Activated T-helper 2 cell treated with anti-CD3 and anti-CD28 coated beads, Interferon-gamma antibody, Interleukin-2, Interleukin-4, amounts not matched to agents 10 μg/mL and 5 μg/mL and 100 μg/mL, durations not matched to agents 14 hours and 24 hours and 36 hours (primary cell): ENCODE data around the gene ABHD16B. TPM values are rescaled to one million over a fixed set of nuclear protein-coding genes. Genes with fewer than 3 reads are reported as not detected.

Experiments used
- DNase-seq: peaks from one replicate; pipeline ENCODE4 v3.0.0; 2021; ENCODE audit warnings: low spot score
- H3K27ac Mint-ChIP-seq: one replicate; pipeline ENCODE4 v1.8.0; 2021; ENCODE audit warnings: mixed read lengths
- H3K27me3 Mint-ChIP-seq: one replicate; pipeline ENCODE4 v1.8.0; 2021; ENCODE audit warnings: low read depth, mixed read lengths
- H3K36me3 Mint-ChIP-seq: one replicate; pipeline ENCODE4 v1.8.0; 2021; ENCODE audit warnings: low read depth, mixed read lengths
- H3K4me1 Mint-ChIP-seq: one replicate; pipeline ENCODE4 v1.8.0; 2021; ENCODE audit warnings: low read depth, mixed read lengths
- H3K4me3 Mint-ChIP-seq: one replicate; pipeline ENCODE4 v1.8.0; 2021; ENCODE audit warnings: low read depth, mild to moderate bottlenecking, moderate library complexity, mixed read lengths
- H3K9me3 Mint-ChIP-seq: one replicate; pipeline ENCODE4 v1.8.0; 2021; ENCODE audit warnings: mixed read lengths
- intact Hi-C: fragments of 100-400 bp; cut with micrococcal nuclease; formaldehyde crosslinking; loops from one replicate; pipeline ENCODE4 v1.15.1; 2023
- total RNA-seq: library from RNA; stranded (reverse); gene quantifications from 2 replicates; pipeline ENCODE4 v1.2.3, GENCODE V29; 2022

Gene ABHD16B
- total RNA-seq, 1 donor from 2014 or later = not detected

GRCh38 chr20:63891061-63892002 lies 30.0 kb downstream of the ABHD16B start:
- Mint-ChIP-seq H3K9me3 (no peaks in the 10 kb centered on the region), H3K4me3 (no peak overlapping the region), H3K27me3 (no peaks in the 10 kb centered on the region), H3K36me3 (peaks cover 22% of the 10 kb centered on the region), H3K27ac (no peak overlapping the region), H3K4me1 (peaks cover 13% of the 10 kb centered on the region)
- intact Hi-C loops = loop anchor here (10.0 kb wide), 1 partner anchor 143 kb away; the partner anchor contains the start of gene C20orf204
- DNase-seq = no peak

GRCh38 chr20:63892402-63892801 lies 31.1 kb downstream of the ABHD16B start:
- no peak overlapping the region for H3K27ac Mint-ChIP-seq
- H3K4me3 Mint-ChIP-seq = no peak overlapping the region
- intact Hi-C loops = loop anchor here (10.0 kb wide), 1 partner anchor 142 kb away; the partner anchor contains the start of gene C20orf204
- no peaks in the 10 kb centered on the region for H3K9me3 Mint-ChIP-seq
- no peaks in the 10 kb centered on the region for H3K27me3 Mint-ChIP-seq
- H3K36me3 Mint-ChIP-seq = peaks cover 25% of the 10 kb centered on the region
- peaks cover 20% of the 10 kb centered on the region for H3K4me1 Mint-ChIP-seq
- DNase-seq = no peak

- Mint-ChIP-seq H3K4me3 (peak overlapping the region; percentile 83), H3K4me1 (peaks cover 33% of the 10 kb centered on the region), H3K27me3 (no peaks in the 10 kb centered on the region), H3K9me3 (no peaks in the 10 kb centered on the region), H3K27ac (peak overlapping the region; percentile 58), H3K36me3 (peaks cover 35% of the 10 kb centered on the region)
- intact Hi-C loops = loop anchor here (2.0 to 10.0 kb wide), 2 partner anchors 29 to 141 kb away; partner anchors contain the start of genes C20orf204 and TPD52L2
- no peak for DNase-seq
These were observed 32.7 kb downstream of the ABHD16B start for GRCh38 chr20:63893999-63894357.

- Mint-ChIP-seq H3K4me3 (peak within 1 kb of the TSS; percentile 97), H3K27me3 (no peaks in the 10 kb centered on the region), H3K9me3 (no peaks in the 10 kb centered on the region), H3K27ac (peak within 1 kb of the TSS; percentile 94), H3K36me3 (peaks cover 36% of the 10 kb centered on the region), H3K4me1 (peaks cover 36% of the 10 kb centered on the region)
- intact Hi-C loops = loop anchor here (2.0 to 10.0 kb wide), 2 partner anchors 30 to 140 kb away; partner anchors contain the start of genes C20orf204 and TPD52L2
- peak; percentile 95 for DNase-seq
These were observed 33.3 kb downstream of the ABHD16B start, which contains the start of gene DNAJC5 for GRCh38 chr20:63894358-63895201. DNAJC5 (plus strand) TSS chr20:63895126; CDS start chr20:63928346, 33,220 bp downstream.

- peaks cover 36% of the 10 kb centered on the region for H3K4me1 Mint-ChIP-seq
- intact Hi-C loops = loop anchor here (2.0 to 10.0 kb wide), 2 partner anchors 31 to 139 kb away; partner anchors contain the start of genes C20orf204 and TPD52L2
- DNase-seq = no peak
- peak overlapping the region; percentile 94 for H3K27ac Mint-ChIP-seq
- H3K27me3 Mint-ChIP-seq = no peaks in the 10 kb centered on the region
- no peaks in the 10 kb centered on the region for H3K9me3 Mint-ChIP-seq
- peak overlapping the region; percentile 97 for H3K4me3 Mint-ChIP-seq
- H3K36me3 Mint-ChIP-seq = peaks cover 29% of the 10 kb centered on the region
These were observed 34.1 kb downstream of the ABHD16B start for GRCh38 chr20:63895202-63895951.

GRCh38 chr20:63895952-63896263 lies 34.6 kb downstream of the ABHD16B start:
- Mint-ChIP-seq H3K36me3 (peaks cover 29% of the 10 kb centered on the region), H3K27ac (peak overlapping the region; percentile 94), H3K4me1 (peaks cover 36% of the 10 kb centered on the region), H3K4me3 (peak overlapping the region; percentile 97), H3K9me3 (no peaks in the 10 kb centered on the region), H3K27me3 (no peaks in the 10 kb centered on the region)
- intact Hi-C loops = loop anchor here (1.0 to 10.0 kb wide), 3 partner anchors 31 to 139 kb away; partner anchors contain the start of genes C20orf204 and TPD52L2
- DNase-seq = no peak

- Mint-ChIP-seq H3K9me3 (no peaks in the 10 kb centered on the region), H3K4me3 (peak overlapping the region; percentile 97), H3K27me3 (no peaks in the 10 kb centered on the region), H3K36me3 (peaks cover 33% of the 10 kb centered on the region), H3K27ac (peak overlapping the region; percentile 94), H3K4me1 (peaks cover 41% of the 10 kb centered on the region)
- intact Hi-C loops = loop anchor here (1.0 to 10.0 kb wide), 2 partner anchors 81 to 138 kb away; partner anchors contain the start of gene C20orf204
- DNase-seq = no peak
These were observed 35.2 kb downstream of the ABHD16B start for GRCh38 chr20:63896264-63897105.

GRCh38 chr20:63897978-63898561 lies 36.8 kb downstream of the ABHD16B start:
- Mint-ChIP-seq H3K27ac (peak overlapping the region; percentile 1), H3K27me3 (no peaks in the 10 kb centered on the region), H3K4me3 (peak overlapping the region; percentile 75), H3K36me3 (peaks cover 41% of the 10 kb centered on the region), H3K9me3 (no peaks in the 10 kb centered on the region), H3K4me1 (peaks cover 49% of the 10 kb centered on the region)
- no peak for DNase-seq
- intact Hi-C loops = loop anchor here (10.0 kb wide), 1 partner anchor 137 kb away; the partner anchor contains the start of gene C20orf204

GRCh38 chr20:63898882-63899558 lies 37.7 kb downstream of the ABHD16B start:
- peaks cover 42% of the 10 kb centered on the region for H3K36me3 Mint-ChIP-seq
- no peak overlapping the region for H3K4me3 Mint-ChIP-seq
- peaks cover 50% of the 10 kb centered on the region for H3K4me1 Mint-ChIP-seq
- H3K9me3 Mint-ChIP-seq = no peaks in the 10 kb centered on the region
- no peak for DNase-seq
- intact Hi-C loops = loop anchor here (10.0 kb wide), 1 partner anchor 136 kb away; the partner anchor contains the start of gene C20orf204
- H3K27me3 Mint-ChIP-seq = no peaks in the 10 kb centered on the region
- H3K27ac Mint-ChIP-seq = no peak overlapping the region

- Mint-ChIP-seq H3K27ac (no peak overlapping the region), H3K36me3 (peaks cover 52% of the 10 kb centered on the region), H3K4me1 (peaks cover 50% of the 10 kb centered on the region), H3K4me3 (no peak overlapping the region), H3K9me3 (no peaks in the 10 kb centered on the region), H3K27me3 (no peaks in the 10 kb centered on the region)
- DNase-seq = no peak
- intact Hi-C loops = no loop called here
These were observed 39.1 kb downstream of the ABHD16B start for GRCh38 chr20:63900413-63900812.
